ENCODE measurements around the gene AFG1L.
"Not testable (repeated sequence)": the region's sequence is repeated elsewhere in the genome, so short reads cannot be mapped to it uniquely, and the experiment has no call there.

Gene AFG1L

GRCh38 chr6:108523697-108524096 is 228.8 kb downstream of the AFG1L start:
- POLR2A ChIA-PET: no interaction called here
- TF ChIP-seq FOXM1 (IDR thresholded peaks at IDR 0.05; ENCODE audit: borderline replicate concordance) (no peak), SUZ12 (IDR thresholded peaks at IDR 0.05) (no peak)
- no peak for DNase-seq (ENCODE audit: extremely low spot score)
- CTCF ChIA-PET: interaction anchor here (0.6 to 0.9 kb wide), 3 partner anchors 18 to 306 kb away, joined by 3 read pairs; no protein-coding TSS in a partner anchor

GRCh38 chr6:108524528-108525248 is 229.8 kb downstream of the AFG1L start:
- POLR2A ChIA-PET: no interaction called here
- CTCF ChIA-PET: no interaction called here
- DNase-seq (ENCODE audit: extremely low spot score): no peak
- no peak for TF ChIP-seq HDGF (IDR thresholded peaks at IDR 0.05; ENCODE audit: borderline replicate concordance)
- no peak for TF ChIP-seq BHLHE40 (IDR thresholded peaks at IDR 0.05; ENCODE audit: borderline replicate concordance)
- no peak for TF ChIP-seq PKNOX1 (IDR thresholded peaks at IDR 0.05)
- TF ChIP-seq FOXA1 (IDR thresholded peaks at IDR 0.05): no peak
- TF ChIP-seq LEF1 (IDR thresholded peaks at IDR 0.05; ENCODE audit: borderline replicate concordance): no peak
- no peak for TF ChIP-seq SUZ12 (IDR thresholded peaks at IDR 0.05)
- no peak for TF ChIP-seq L3MBTL2 (conservative IDR thresholded peaks at IDR 0.05)
- no peak for TF ChIP-seq CTBP1 (IDR thresholded peaks at IDR 0.05; ENCODE audit: borderline replicate concordance)
- no peak for TF ChIP-seq SP1 (IDR thresholded peaks at IDR 0.05)
- TF ChIP-seq FOXK2 (IDR thresholded peaks at IDR 0.05): no peak
- no peak for TF ChIP-seq ZNF384 (IDR thresholded peaks at IDR 0.05)
- no peak for TF ChIP-seq NFRKB (IDR thresholded peaks at IDR 0.05)
- no peak for TF ChIP-seq FOXM1 (IDR thresholded peaks at IDR 0.05; ENCODE audit: borderline replicate concordance)
- no peak for TF ChIP-seq ARNT (IDR thresholded peaks at IDR 0.05)
- TF ChIP-seq TARDBP (IDR thresholded peaks at IDR 0.05): no peak
- no peak for TF ChIP-seq ELF4 (IDR thresholded peaks at IDR 0.05)

- peak; percentile 42 for DNase-seq (ENCODE audit: extremely low spot score)
- ChIA-PET POLR2A (no interaction called here), CTCF (interaction anchor here (0.6 to 0.7 kb wide), 3 partner anchors 41 to 434 kb away, joined by 3 to 8 read pairs (median 4); no protein-coding TSS in a partner anchor)
- TF ChIP-seq ZNF384 (IDR thresholded peaks at IDR 0.05): peak; percentile 89
- TF ChIP-seq L3MBTL2 (conservative IDR thresholded peaks at IDR 0.05): no peak
Observed at GRCh38 chr6:108526739-108527174, 231.9 kb downstream of the AFG1L start.

- POLR2A ChIA-PET: interaction anchor here (1.4 kb wide), 1 partner anchor 268 kb away, joined by 4 read pairs; no protein-coding TSS in a partner anchor
- no peak for DNase-seq (ENCODE audit: extremely low spot score)
- CTCF ChIA-PET: no interaction called here
- TF ChIP-seq LEF1 (IDR thresholded peaks at IDR 0.05; ENCODE audit: borderline replicate concordance) (no peak), TARDBP (IDR thresholded peaks at IDR 0.05) (no peak), L3MBTL2 (conservative IDR thresholded peaks at IDR 0.05) (no peak), HDGF (IDR thresholded peaks at IDR 0.05; ENCODE audit: borderline replicate concordance) (no peak)
Observed at GRCh38 chr6:108528878-108529277, 234.0 kb downstream of the AFG1L start.

GRCh38 chr6:108531332-108531731 is 236.5 kb downstream of the AFG1L start:
- no peak for DNase-seq (ENCODE audit: extremely low spot score)
- POLR2A ChIA-PET: no interaction called here
- TF ChIP-seq ELF4 (IDR thresholded peaks at IDR 0.05) (no peak), FOXM1 (IDR thresholded peaks at IDR 0.05; ENCODE audit: borderline replicate concordance) (no peak), LEF1 (IDR thresholded peaks at IDR 0.05; ENCODE audit: borderline replicate concordance) (no peak), FOXK2 (IDR thresholded peaks at IDR 0.05) (no peak), SUZ12 (IDR thresholded peaks at IDR 0.05) (no peak), FOXA1 (IDR thresholded peaks at IDR 0.05) (no peak), BHLHE40 (IDR thresholded peaks at IDR 0.05; ENCODE audit: borderline replicate concordance) (no peak), PKNOX1 (IDR thresholded peaks at IDR 0.05) (no peak), NFRKB (IDR thresholded peaks at IDR 0.05) (no peak), HDGF (IDR thresholded peaks at IDR 0.05; ENCODE audit: borderline replicate concordance) (no peak), SP1 (IDR thresholded peaks at IDR 0.05) (no peak), L3MBTL2 (conservative IDR thresholded peaks at IDR 0.05) (no peak), CTBP1 (IDR thresholded peaks at IDR 0.05; ENCODE audit: borderline replicate concordance) (no peak), TARDBP (IDR thresholded peaks at IDR 0.05) (no peak)
- CTCF ChIA-PET: no interaction called here

GRCh38 chr6:108535114-108535742 is 240.4 kb downstream of the AFG1L start:
- no peak for DNase-seq (ENCODE audit: extremely low spot score)
- CTCF ChIA-PET: interaction anchor here (0.6 kb wide), 1 partner anchor 9 kb away, joined by 4 read pairs; no protein-coding TSS in a partner anchor
- no peak for TF ChIP-seq FOXA1 (IDR thresholded peaks at IDR 0.05)
- no peak for TF ChIP-seq NFRKB (IDR thresholded peaks at IDR 0.05)
- TF ChIP-seq L3MBTL2 (conservative IDR thresholded peaks at IDR 0.05): no peak
- TF ChIP-seq ARNT (IDR thresholded peaks at IDR 0.05): no peak
- TF ChIP-seq LEF1 (IDR thresholded peaks at IDR 0.05; ENCODE audit: borderline replicate concordance): no peak
- no peak for TF ChIP-seq SUZ12 (IDR thresholded peaks at IDR 0.05)
- TF ChIP-seq PKNOX1 (IDR thresholded peaks at IDR 0.05): no peak
- no peak for TF ChIP-seq FOXK2 (IDR thresholded peaks at IDR 0.05)
- TF ChIP-seq ELF4 (IDR thresholded peaks at IDR 0.05): no peak
- TF ChIP-seq BHLHE40 (IDR thresholded peaks at IDR 0.05; ENCODE audit: borderline replicate concordance): no peak
- no peak for TF ChIP-seq HDGF (IDR thresholded peaks at IDR 0.05; ENCODE audit: borderline replicate concordance)
- no peak for TF ChIP-seq CTBP1 (IDR thresholded peaks at IDR 0.05; ENCODE audit: borderline replicate concordance)
- no peak for TF ChIP-seq SP1 (IDR thresholded peaks at IDR 0.05)
- TF ChIP-seq ZNF384 (IDR thresholded peaks at IDR 0.05): no peak
- no peak for TF ChIP-seq FOXM1 (IDR thresholded peaks at IDR 0.05; ENCODE audit: borderline replicate concordance)
- POLR2A ChIA-PET: no interaction called here

GRCh38 chr6:108535920-108536535 is 241.2 kb downstream of the AFG1L start:
- DNase-seq (ENCODE audit: extremely low spot score); POLR2A ChIA-PET: not testable (repeated sequence)
- CTCF ChIA-PET: interaction anchor here (0.5 to 0.6 kb wide), 2 partner anchors 8 to 509 kb away, joined by 3 to 4 read pairs; no protein-coding TSS in a partner anchor

All from HEK293T (cell line).